ENCODE measurements around the gene IGLL5. TPM values are rescaled to one million over a fixed set of nuclear protein-coding genes. Genes with fewer than 3 reads are reported as not detected.

Gene IGLL5
- total RNA-seq, 1 experiment from 2014 or later: not detected

DNA sequence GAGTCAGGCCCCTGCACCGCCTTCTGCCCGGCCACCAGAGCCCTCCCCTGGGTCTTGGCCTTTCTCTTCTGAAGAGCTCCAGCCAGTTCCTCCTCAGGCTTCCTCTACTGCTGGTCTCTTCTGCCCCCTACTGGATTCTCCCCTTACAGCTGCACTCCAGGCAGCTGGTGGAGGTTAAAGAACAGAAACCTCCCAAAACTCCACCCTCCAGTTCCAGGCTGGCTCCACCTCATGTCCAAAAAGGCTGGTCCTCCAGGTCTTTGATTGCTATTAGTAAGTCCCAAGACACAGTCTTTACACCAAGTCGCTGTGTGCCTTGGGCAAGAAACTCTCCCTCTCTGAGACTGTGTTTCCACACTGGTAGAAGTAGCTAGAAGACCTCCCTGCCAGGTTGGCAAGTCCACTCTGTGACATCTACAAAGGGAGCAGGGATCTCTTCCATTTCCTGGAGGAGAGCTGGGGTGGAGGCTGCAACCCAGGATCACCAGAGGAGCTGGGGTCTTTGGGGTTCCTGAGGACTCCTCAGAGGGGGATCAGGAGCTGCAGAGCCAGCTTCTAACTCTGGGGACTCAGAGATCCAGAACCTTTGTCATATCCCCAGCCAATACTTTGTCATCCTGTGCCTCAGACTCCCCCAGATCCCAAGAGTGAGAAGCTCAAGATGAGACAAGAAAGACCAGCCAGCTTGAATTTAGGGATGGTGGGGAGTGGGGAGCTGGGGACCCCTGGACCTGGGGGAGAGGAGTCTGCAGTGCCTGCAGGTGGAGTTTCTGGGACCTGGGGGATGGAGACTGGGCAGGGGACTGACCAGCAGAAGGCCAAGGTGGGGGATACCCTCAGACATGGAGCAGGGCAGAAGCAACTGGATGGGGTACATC, 3.4 kb upstream of the IGLL5 start:
- peak; percentile 74 for DNase-seq (ENCODE audit: unreplicated experiment)
- Mint-ChIP-seq H3K4me3 (ENCODE audit: unreplicated experiment) (no peak overlapping the region), H3K9me3 (ENCODE audit: unreplicated experiment) (no peaks in the 10 kb centered on the region), H3K4me1 (ENCODE audit: insufficient read depth, unreplicated experiment) (no peaks in the 10 kb centered on the region), H3K36me3 (ENCODE audit: insufficient read depth, unreplicated experiment) (peaks cover 5% of the 10 kb centered on the region), H3K27me3 (ENCODE audit: insufficient read depth, unreplicated experiment) (peaks cover 52% of the 10 kb centered on the region), H3K27ac (ENCODE audit: low read depth, unreplicated experiment) (no peak overlapping the region)
- BruUV-seq (replicated peaks): no TSS peak
- intact Hi-C loops (cut with micrococcal nuclease): loop anchor here (1.0 kb wide), 1 partner anchor 29 kb away; no protein-coding TSS in a partner anchor
- TF ChIP-seq, protein P1, sequence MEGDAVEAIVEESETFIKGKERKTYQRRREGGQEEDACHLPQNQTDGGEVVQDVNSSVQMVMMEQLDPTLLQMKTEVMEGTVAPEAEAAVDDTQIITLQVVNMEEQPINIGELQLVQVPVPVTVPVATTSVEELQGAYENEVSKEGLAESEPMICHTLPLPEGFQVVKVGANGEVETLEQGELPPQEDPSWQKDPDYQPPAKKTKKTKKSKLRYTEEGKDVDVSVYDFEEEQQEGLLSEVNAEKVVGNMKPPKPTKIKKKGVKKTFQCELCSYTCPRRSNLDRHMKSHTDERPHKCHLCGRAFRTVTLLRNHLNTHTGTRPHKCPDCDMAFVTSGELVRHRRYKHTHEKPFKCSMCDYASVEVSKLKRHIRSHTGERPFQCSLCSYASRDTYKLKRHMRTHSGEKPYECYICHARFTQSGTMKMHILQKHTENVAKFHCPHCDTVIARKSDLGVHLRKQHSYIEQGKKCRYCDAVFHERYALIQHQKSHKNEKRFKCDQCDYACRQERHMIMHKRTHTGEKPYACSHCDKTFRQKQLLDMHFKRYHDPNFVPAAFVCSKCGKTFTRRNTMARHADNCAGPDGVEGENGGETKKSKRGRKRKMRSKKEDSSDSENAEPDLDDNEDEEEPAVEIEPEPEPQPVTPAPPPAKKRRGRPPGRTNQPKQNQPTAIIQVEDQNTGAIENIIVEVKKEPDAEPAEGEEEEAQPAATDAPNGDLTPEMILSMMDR (IDR thresholded peaks at IDR 0.05; ENCODE audit: unreplicated experiment): peak; percentile 62
- POLR2A ChIA-PET: interaction anchor here (0.9 kb wide), 1 partner anchor 35 kb away, joined by 3 read pairs; no protein-coding TSS in a partner anchor
- CTCF ChIA-PET: interaction anchor here (0.5 to 2.4 kb wide), 25 partner anchors 13 to 758 kb away, joined by 3 to 17 read pairs (median 3); no protein-coding TSS in a partner anchor

DNA sequence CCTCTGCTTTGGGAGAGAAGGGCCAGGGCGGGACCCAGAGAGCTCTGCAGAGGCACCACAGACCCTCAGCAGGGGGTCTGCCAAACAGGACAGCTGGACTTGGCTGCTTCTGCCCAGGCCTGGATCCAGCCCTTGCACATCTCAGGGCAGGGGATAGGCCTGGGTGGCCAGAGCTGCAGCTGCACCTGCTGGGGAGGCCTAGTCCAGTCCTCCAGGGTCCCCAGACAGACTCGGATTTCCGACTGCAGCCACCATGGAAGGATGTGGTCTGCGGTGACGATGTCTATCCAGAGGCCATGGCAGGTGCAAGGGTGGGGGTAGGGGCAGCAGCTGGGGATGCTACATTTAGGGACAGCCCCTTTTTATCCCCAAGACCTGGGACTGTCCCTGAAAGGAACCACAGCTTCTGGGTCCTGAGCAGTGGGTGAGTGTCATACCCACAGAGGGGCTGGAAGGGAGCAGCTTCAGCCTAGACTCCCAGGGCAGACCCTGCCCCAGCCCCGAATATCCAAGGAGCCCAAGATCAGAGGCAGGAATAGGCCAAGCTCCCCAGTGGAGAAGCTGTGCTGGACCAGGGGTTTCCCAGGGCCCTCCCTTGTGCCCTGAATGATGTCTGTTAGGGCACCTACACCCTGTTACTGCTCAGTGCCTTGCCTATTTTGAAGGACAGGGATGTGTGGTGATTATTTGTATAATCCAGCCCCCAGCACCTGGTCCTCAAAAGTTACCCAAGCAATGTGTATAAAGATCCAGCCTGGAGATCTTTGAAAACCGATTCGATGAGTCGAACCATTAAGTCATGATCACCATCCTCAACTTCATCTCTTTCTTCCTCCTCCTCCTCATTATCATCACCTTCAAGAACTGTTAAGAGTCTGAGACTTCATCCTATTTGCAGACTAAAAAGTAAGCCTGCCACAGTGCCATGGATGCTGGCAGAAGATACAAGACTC, 2.5 kb upstream of the IGLL5 start:
- H3K4me3 Mint-ChIP-seq (ENCODE audit: unreplicated experiment): no peak overlapping the region
- BruUV-seq (replicated peaks): no TSS peak
- peaks cover 5% of the 10 kb centered on the region for H3K36me3 Mint-ChIP-seq (ENCODE audit: insufficient read depth, unreplicated experiment)
- no peaks in the 10 kb centered on the region for H3K4me1 Mint-ChIP-seq (ENCODE audit: insufficient read depth, unreplicated experiment)
- intact Hi-C loops (cut with micrococcal nuclease): loop anchor here (1.0 kb wide), 1 partner anchor 30 kb away; no protein-coding TSS in a partner anchor
- POLR2A ChIA-PET: interaction anchor here (0.9 kb wide), 1 partner anchor 36 kb away, joined by 3 read pairs; no protein-coding TSS in a partner anchor
- H3K9me3 Mint-ChIP-seq (ENCODE audit: unreplicated experiment): no peaks in the 10 kb centered on the region
- H3K27me3 Mint-ChIP-seq (ENCODE audit: insufficient read depth, unreplicated experiment): peaks cover 52% of the 10 kb centered on the region
- CTCF ChIA-PET: interaction anchor here (1.0 to 2.4 kb wide), 14 partner anchors 10 to 422 kb away, joined by 3 to 17 read pairs (median 6); no protein-coding TSS in a partner anchor
- DNase-seq (ENCODE audit: unreplicated experiment): no peak
- TF ChIP-seq, protein P1 (IDR thresholded peaks at IDR 0.05; ENCODE audit: unreplicated experiment): no peak
- H3K27ac Mint-ChIP-seq (ENCODE audit: low read depth, unreplicated experiment): no peak overlapping the region

DNA sequence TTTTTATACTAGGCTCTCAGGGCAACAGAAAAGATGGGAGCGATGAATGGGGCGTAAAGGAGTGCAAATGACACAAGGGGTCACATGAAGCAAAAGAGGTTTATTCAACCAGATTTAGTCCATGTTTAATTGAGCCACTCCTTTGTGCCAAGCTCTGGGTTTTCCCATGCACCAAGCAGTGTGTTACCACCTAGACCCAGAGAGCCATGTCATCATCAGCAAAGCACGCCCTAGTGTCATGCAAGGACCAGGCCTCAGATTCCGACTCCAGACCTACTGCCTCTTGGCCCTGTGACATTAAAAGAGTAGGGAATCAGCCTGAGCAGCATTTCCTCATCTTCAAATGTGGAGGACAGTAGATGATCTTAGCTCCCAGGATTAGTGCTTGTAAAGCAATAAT, 1.1 kb upstream of the IGLL5 start:
- BruUV-seq (replicated peaks): no TSS peak
- H3K4me1 Mint-ChIP-seq (ENCODE audit: insufficient read depth, unreplicated experiment): no peaks in the 10 kb centered on the region
- H3K27ac Mint-ChIP-seq (ENCODE audit: low read depth, unreplicated experiment): no peak overlapping the region
- ChIA-PET POLR2A (no interaction called here), CTCF (interaction anchor here (1.0 kb wide), 1 partner anchor 8 kb away, joined by 3 read pairs; no protein-coding TSS in a partner anchor)
- intact Hi-C loops (cut with micrococcal nuclease): no loop called here
- no peaks in the 10 kb centered on the region for H3K9me3 Mint-ChIP-seq (ENCODE audit: unreplicated experiment)
- H3K36me3 Mint-ChIP-seq (ENCODE audit: insufficient read depth, unreplicated experiment): peaks cover 5% of the 10 kb centered on the region
- no peak overlapping the region for H3K4me3 Mint-ChIP-seq (ENCODE audit: unreplicated experiment)
- peaks cover 63% of the 10 kb centered on the region for H3K27me3 Mint-ChIP-seq (ENCODE audit: insufficient read depth, unreplicated experiment)
- TF ChIP-seq, protein P1 (IDR thresholded peaks at IDR 0.05; ENCODE audit: unreplicated experiment): no peak
- no peak for DNase-seq (ENCODE audit: unreplicated experiment)
